HG02623 (cell line): ENCODE measurements around the gene ACTL7B.
"Not testable (repeated sequence)": the region's sequence is repeated elsewhere in the genome, so short reads cannot be mapped to it uniquely, and the experiment has no call there.

ENCODE experiments used
- ATAC-seq: cut with Tn5 transposase; IDR thresholded peaks from one replicate; pipeline ENCODE4 v1.9.1; 2021; ENCODE audit warnings: moderate library complexity; ENCODE audit not compliant: unreplicated experiment

The ACTL7B gene, protein sequence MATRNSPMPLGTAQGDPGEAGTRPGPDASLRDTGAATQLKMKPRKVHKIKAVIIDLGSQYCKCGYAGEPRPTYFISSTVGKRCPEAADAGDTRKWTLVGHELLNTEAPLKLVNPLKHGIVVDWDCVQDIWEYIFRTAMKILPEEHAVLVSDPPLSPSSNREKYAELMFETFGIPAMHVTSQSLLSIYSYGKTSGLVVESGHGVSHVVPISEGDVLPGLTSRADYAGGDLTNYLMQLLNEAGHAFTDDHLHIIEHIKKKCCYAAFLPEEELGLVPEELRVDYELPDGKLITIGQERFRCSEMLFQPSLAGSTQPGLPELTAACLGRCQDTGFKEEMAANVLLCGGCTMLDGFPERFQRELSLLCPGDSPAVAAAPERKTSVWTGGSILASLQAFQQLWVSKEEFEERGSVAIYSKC

GRCh38 chr9:108855888-108856287 is at the start of gene ACTL7B:
ACTL7B (minus strand) TSS chr9:108855986; CDS start chr9:108855930, 56 bp downstream.
- ATAC-seq = no peak

GRCh38 chr9:108905494-108905893 is 49.7 kb upstream of the ACTL7B start:
- no peak for ATAC-seq

- no peak for ATAC-seq
These were observed 48.4 kb upstream of the ACTL7B start for GRCh38 chr9:108904161-108904560.

GRCh38 chr9:108903420-108904103 is 47.8 kb upstream of the ACTL7B start:
- ATAC-seq = no peak

- no peak for ATAC-seq
These were observed 44.4 kb upstream of the ACTL7B start for GRCh38 chr9:108900176-108900575.

DNA sequence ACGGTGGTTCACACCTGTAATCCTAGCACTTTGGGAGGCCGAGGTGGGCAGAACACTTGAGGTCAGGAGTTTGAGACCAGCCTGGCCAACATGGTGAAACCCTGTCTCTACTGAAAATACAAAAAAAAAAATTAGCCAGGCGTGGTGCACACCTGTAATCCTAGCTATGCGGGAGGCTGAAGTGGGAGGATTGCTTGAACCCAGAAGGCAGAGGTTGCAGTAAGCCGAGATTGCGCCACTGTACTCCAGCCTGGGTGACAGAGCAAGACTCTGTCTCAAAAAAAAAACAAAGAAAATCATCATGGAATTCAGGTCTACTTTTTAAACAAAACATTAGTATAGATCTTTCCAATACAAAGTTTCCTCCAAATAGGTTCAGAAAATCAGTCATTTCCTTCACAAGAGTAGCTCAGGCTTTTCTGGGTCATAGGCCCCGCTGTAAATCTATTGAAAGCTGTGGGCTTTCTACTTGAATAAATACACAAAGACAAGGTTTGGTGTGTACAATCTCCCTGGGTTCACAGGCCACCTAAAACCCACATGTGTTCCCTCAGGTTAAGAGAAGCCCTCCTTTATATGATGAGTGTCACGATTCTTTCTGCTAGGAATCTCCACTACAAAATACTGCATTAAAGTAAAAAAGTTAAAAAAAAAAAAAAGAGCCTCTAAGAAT is 43.4 kb upstream of the ACTL7B start:
- not testable (repeated sequence) for ATAC-seq

DNA sequence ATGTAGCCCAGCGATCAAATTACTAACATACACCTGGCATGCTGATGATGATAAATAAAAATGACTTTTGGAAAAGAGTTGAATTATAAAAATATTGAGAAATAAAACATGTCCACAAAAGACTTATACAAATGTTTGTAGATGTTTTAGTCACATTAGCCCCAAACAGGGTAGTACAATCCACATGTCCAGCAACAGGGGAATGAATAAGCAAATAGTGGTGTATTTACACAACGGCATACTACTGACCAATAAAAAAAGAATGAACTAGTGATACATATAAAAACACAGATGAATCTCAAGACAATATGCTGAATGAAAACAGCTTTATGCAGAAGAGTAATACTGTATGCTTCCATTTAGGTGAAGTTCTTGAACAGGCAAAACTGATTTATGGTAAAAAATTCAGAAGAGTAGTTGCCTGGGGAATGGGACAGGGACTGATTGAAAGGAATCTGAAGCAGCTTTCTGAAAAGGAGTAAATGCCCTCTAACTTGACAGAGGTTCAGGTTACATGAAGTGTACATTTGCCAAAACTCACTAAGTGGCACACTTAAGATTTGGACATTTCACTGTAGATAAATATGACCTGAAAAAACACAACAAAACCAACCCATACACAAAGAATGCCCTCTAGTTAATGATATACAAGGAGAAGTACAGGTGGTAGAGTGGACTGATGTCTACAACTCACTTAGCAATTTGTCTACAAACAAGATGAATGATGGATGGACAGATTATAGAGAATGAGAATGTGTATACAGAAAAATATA is 41.7 kb upstream of the ACTL7B start:
- no peak for ATAC-seq

DNA sequence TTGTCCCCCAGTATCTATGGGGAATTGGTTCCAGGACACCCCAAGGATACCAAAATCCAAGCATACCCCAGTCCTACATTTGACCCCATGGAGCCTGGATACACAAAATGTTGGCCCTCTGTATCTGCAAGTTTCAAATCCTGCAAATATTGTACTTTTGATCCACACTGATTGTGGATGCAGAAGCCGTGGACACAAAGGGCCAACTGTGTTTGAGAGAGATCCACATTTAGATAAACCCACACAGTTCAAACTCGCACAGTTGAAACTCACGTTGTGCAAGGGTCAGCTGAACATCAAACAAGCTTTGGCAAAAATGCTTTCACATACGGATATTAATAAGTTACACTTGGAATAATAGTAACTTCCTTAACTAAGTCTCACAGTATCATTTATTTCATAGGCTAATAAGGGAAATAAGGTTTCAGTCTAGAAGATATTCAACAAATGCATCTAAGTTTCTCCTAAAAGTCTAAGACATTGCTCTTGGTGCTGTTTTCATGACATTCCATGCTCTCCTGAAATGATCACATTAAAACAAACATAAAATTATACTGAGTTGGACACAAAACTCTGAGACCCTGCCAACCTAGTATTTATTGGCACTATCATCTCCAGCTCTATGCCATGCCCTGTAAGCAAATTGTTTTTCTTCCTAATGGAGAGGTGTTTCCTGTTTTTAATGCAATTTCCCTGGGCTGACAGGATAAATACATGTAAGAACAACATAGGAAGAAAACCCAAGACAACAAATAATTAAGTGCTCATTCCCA is 38.6 kb upstream of the ACTL7B start:
- ATAC-seq = no peak

DNA sequence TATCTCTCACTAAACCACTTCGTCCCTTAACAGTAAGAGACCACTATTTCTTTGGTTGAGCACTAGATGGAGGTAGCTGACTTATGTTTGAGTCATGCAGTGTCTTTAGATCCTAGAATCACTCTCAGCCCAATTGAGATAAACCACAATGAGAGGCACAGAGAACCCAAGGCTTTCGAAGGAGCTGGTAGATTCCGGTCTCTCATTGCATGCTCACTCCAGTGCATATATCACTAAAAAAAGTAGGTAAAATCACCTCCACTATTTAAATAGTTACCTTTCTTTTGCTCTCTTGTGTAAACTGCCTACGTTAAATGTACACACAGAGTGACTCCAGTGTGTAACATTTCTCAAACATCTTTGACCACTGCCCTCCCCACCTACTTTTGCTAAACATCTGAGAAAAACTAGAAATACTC is 33.9 kb upstream of the ACTL7B start:
- no peak for ATAC-seq

DNA sequence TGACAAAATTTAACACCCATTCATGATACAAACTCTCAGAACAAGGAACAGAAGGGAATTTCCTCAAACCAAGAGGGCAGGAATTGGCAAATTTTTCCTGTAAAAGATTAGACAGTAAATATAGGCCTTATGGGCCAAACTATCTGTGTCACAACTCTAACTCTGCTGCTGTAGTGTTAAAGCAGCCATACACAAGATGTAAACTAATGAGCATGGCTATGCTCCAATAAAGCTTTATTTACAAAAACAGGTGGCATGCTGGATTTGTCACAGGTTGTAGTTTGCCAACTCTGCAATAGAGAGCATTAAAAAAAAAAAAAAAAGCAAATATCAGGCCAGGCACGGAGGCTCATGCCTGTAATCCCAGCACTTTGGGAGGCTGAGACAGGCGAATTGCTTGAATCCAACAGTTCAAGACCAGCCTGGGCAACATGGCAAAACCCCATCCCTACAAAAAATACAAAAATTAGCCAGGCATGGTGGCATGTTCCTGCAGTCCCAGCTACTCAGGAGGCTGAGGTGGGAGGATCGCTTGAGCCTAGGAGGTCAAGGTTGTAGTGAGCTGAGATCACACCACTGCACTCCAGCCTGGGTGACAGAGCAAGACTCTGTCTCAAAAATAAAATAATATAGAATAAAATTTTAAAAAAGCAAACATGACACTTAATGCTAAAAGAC is 30.9 kb upstream of the ACTL7B start:
- ATAC-seq = not testable (repeated sequence)

- peak; percentile 99 for ATAC-seq
These were observed 30.0 kb upstream of the ACTL7B start for GRCh38 chr9:108885643-108886348.

DNA sequence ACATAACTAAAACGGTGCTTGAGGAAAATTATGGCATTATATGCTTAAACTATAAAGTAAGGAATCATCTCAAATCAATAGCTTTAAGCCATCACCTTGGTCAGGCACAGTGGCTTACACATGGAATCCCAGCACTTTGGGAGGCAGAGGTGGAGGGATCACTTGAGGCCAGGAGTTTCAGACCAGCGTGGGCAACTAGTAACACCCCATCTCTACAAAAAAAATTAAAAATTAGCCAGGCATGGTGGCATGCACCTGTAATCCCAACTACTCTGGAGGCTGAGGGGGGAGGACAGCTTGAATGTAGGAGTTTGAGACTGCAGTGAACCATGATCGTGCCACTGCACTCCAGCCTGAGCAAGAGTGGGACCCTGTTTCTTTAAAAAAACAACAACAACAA is 28.9 kb upstream of the ACTL7B start:
- no peak for ATAC-seq

DNA sequence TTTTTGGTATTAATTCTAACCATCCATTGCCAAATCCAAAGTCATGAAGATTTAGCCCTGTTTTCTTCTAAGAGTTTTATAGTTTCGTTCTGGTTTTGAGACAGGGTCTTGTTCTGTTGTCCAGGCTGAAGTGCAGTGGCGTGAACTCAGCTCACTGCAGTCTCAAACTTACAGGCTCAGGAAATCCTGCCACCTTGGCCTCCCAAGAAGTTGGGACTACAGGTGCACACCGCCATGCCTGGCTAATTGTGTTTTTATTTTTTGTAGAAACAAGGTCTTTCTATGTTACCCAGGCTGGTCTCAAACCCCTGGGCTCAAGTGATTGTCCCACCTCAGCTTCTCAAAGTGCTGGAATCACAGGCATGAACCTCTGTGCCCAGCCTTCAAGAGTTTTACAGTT is 27.3 kb upstream of the ACTL7B start:
- ATAC-seq = no peak

DNA sequence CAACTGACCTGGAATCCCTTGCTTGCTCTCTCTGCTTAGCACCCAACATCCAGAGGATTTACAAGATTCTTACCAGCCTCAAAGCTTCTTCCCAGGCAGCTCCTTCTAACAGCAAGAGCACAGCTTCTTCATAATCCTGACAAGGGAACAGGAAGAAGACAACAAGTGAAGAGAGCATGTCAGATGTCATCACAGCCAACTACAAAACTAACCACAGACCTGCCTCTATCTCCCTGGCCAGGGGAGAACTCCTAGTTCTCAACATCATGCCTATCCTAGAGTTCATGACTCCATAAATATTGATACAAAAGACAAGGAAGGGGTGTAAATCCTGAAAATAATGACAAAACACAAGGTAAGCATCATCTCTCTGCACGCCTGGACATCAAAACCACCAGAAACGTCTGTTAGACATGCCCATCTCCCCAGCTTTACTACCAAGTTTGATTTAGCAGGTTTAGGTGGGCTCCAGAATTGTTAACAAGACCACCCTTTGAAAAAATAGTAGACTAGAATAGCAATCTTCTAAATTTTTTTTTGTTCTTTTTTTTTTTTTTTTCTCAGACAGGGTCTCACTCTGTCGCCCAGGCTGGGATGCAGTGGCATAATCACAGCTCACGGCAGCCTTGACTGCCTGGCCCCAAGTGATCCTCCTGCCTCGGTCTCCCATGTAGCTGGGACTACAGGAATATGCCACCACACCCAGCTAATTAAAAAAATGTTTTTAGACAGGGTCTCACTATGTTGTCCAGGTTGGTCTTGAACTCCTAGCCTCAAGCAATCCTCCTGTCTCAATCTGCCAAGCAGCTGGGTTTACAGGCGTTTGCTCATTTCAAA is 26.5 kb upstream of the ACTL7B start:
- ATAC-seq = no peak

- ATAC-seq = no peak
These were observed 25.0 kb upstream of the ACTL7B start for GRCh38 chr9:108880738-108881316.

GRCh38 chr9:108877524-108877923 is 21.7 kb upstream of the ACTL7B start:
- no peak for ATAC-seq

DNA sequence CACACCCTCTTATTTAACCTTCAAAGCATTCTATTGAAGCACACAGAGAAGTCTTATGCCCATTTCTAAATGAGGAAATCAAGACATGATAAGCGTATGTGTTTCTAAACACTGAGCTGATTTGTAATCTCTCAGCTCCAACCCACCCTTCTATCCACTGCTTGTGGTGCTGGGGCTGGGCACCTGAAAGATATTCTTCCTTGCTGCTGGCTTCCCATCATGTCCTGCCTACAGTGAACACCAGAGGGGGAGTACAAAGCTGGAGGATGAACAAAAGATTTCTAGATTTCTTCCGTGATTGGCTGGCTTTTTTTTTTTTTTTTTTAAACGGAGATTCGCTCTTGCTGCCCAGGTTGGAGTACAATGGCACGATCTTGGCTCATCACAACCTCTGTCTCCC is 20.6 kb upstream of the ACTL7B start:
- ATAC-seq = no peak
